SK-N-SH (cell line): ENCODE measurements around the gene NPFF. TPM values are rescaled to one million over a fixed set of nuclear protein-coding genes. Genes with fewer than 3 reads are reported as not detected.

ENCODE experiments used
- CTCF ChIA-PET: fragments of 300-600, 350-600 bp; formaldehyde crosslinking; extraction: SDS; loops from one replicate; lab custom pipeline; 2021; lab: Yijun Ruan, JAX
- POLR2A ChIA-PET: fragments of 350-600 bp; sonication (Branson Sonifier 250); formaldehyde crosslinking; extraction: SDS; loops from one replicate; lab custom pipeline; 2020; ENCODE audit warnings: antibody characterized with exemption, inconsistent platforms; lab: Yijun Ruan, JAX
- DNase-seq: peaks from one replicate; pipeline ENCODE4 v3.0.0; 2012
- H2AFZ ChIP-seq: fragments of 200-600 bp; sonication (generic); 2 replicates; pipeline ENCODE4 v1.8.1; 2016; ENCODE audit warnings: antibody characterized with exemption, mild to moderate bottlenecking, low read depth
- H3F3A ChIP-seq: fragments of 200-600 bp; sonication (generic); replicated peaks from 2 replicates; pipeline ENCODE3; 2016; ENCODE audit warnings: antibody characterized with exemption, mild to moderate bottlenecking; ENCODE audit not compliant: insufficient read depth
- H3K27ac ChIP-seq, 2 experiments: fragments of 200-500 bp in 1 of 2; fragments of 200-600 bp in 1 of 2; sonication (Bioruptor generic) in 1 of 2; sonication (generic), shearing (Covaris generic) in 1 of 2; 2 replicates each; pipeline versions ENCODE4 v1.5.1 to v1.6.1; 2014 to 2016; ENCODE audit warnings: low read depth in 2 of 2, inconsistent platforms in 1 of 2, low read length in 1 of 2, mild to moderate bottlenecking in 1 of 2, mixed read lengths in 1 of 2
- H3K27me3 ChIP-seq: fragments of 200-600 bp; sonication (generic), shearing (Covaris generic); 2 replicates; pipeline ENCODE4 v1.6.1; 2016; ENCODE audit warnings: mixed run types; ENCODE audit not compliant: insufficient read depth
- H3K36me3 ChIP-seq, 2 experiments: fragments of 200-500 bp in 1 of 2; fragments of 200-600 bp in 1 of 2; sonication (Bioruptor generic) in 1 of 2; sonication (generic) in 1 of 2; replicated peaks in 1 of 2; 2 replicates each; pipeline versions ENCODE3 to v1.5.1; 2014 to 2016; ENCODE audit warnings: low read length in 1 of 2, mild to moderate bottlenecking in 1 of 2; ENCODE audit not compliant: insufficient read depth in 2 of 2, control insufficient read depth in 1 of 2
- H3K4me1 ChIP-seq, 2 experiments: fragments of 200-500 bp in 1 of 2; fragments of 200-600 bp in 1 of 2; sonication (Bioruptor generic) in 1 of 2; sonication (generic), shearing (Covaris generic) in 1 of 2; 2 replicates each; pipeline versions ENCODE4 v1.5.1 to v1.6.1; 2014 to 2016; ENCODE audit warnings: low read depth in 1 of 2, low read length in 1 of 2, mixed run types in 1 of 2; ENCODE audit not compliant: insufficient read depth in 2 of 2, control insufficient read depth in 1 of 2
- H3K4me2 ChIP-seq: fragments of 200-600 bp; sonication (generic), shearing (Covaris generic); 2 replicates; pipeline ENCODE4 v1.6.1; 2017; ENCODE audit warnings: mixed run types
- H3K4me3 ChIP-seq, 2 experiments: fragments of 200-500 bp in 1 of 2; fragments of 200-600 bp in 1 of 2; sonication (Bioruptor generic) in 1 of 2; sonication (generic), shearing (Covaris generic) in 1 of 2; 2 replicates each; pipeline versions ENCODE4 v1.5.1 to v1.8.1; 2014 to 2016; ENCODE audit warnings: low read depth in 2 of 2, inconsistent platforms in 1 of 2, low read length in 1 of 2, mild to moderate bottlenecking in 1 of 2, mixed read lengths in 1 of 2, moderate library complexity in 1 of 2
- H3K79me2 ChIP-seq: fragments of 200-600 bp; sonication (generic); 2 replicates; pipeline ENCODE4 v1.8.1; 2017; ENCODE audit warnings: mild to moderate bottlenecking; ENCODE audit not compliant: insufficient read depth
- H3K9ac ChIP-seq: fragments of 200-600 bp; sonication (generic); 2 replicates; pipeline ENCODE4 v1.6.1; 2017; ENCODE audit warnings: mixed run types
- H3K9me2 ChIP-seq: fragments of 200-600 bp; sonication (generic); 2 replicates; pipeline ENCODE4 v1.6.1; 2017; ENCODE audit warnings: mixed run types
- H3K9me3 ChIP-seq: fragments of 200-600 bp; sonication (generic); 2 replicates; pipeline ENCODE4 v1.6.1; 2017; ENCODE audit warnings: mixed run types, mild to moderate bottlenecking, moderate library complexity
- H4K20me1 ChIP-seq: fragments of 200-600 bp; sonication (generic); 2 replicates; pipeline ENCODE4 v1.6.1; 2017; ENCODE audit warnings: mild to moderate bottlenecking, mixed run types; ENCODE audit not compliant: insufficient read depth
- CHD2 ChIP-seq: fragments of 150-350 bp; IDR thresholded peaks from 2 replicates; pipeline ENCODE4 v1.6.1; 2018; ENCODE audit warnings: low read length; ENCODE audit not compliant: partially characterized antibody
- CTCF ChIP-seq: fragments of 200-600 bp; sonication (generic); IDR thresholded peaks from 2 replicates; pipeline ENCODE4 v1.6.1; 2017; ENCODE audit warnings: antibody characterized with exemption, mild to moderate bottlenecking, moderate library complexity
- ELF1 ChIP-seq: IDR thresholded peaks from 2 replicates; pipeline ENCODE4 v1.4.0; 2012
- FOSL2 ChIP-seq: IDR thresholded peaks from 2 replicates; pipeline ENCODE4 v1.4.0; 2012; ENCODE audit warnings: low read depth, mild to moderate bottlenecking, moderate library complexity, borderline replicate concordance
- FOXJ3 ChIP-seq: sonication (generic); formaldehyde crosslinking; IDR thresholded peaks from 2 replicates; pipeline ENCODE4 v1.5.1; 2020; ENCODE audit warnings: mild to moderate bottlenecking, missing genetic modification reagents
- GATA2 ChIP-seq: sonication (generic); formaldehyde crosslinking; IDR thresholded peaks from 2 replicates; pipeline ENCODE4 v1.5.0; 2020; ENCODE audit warnings: mild to moderate bottlenecking, missing genetic modification reagents
- JUND ChIP-seq: IDR thresholded peaks from 2 replicates; pipeline ENCODE4 v1.4.0; 2012
- MAX ChIP-seq: IDR thresholded peaks from 2 replicates; pipeline ENCODE4 v1.4.0; 2012; ENCODE audit warnings: low read depth
- MEF2A ChIP-seq: IDR thresholded peaks from 2 replicates; pipeline ENCODE4 v1.4.0; 2012; ENCODE audit warnings: low read depth, borderline replicate concordance
- MXI1 ChIP-seq: IDR thresholded peaks from 2 replicates; pipeline ENCODE4 v1.6.1; 2012; ENCODE audit warnings: mild to moderate bottlenecking, low read depth, low read length, improper control_type of control experiment
- PBX3 ChIP-seq: IDR thresholded peaks from 2 replicates; pipeline ENCODE4; 2012
- RFX5 ChIP-seq: IDR thresholded peaks from 2 replicates; pipeline ENCODE4 v1.6.1; 2012; ENCODE audit warnings: mild to moderate bottlenecking, improper control_type of control experiment, low read length
- RXRA ChIP-seq: IDR thresholded peaks from 2 replicates; pipeline ENCODE4 v1.4.0; 2012; ENCODE audit warnings: low read depth, mild to moderate bottlenecking, borderline replicate concordance
- SIN3A ChIP-seq: IDR thresholded peaks from 2 replicates; pipeline ENCODE4 v1.6.1; 2012; ENCODE audit warnings: low read depth, mild to moderate bottlenecking, low read length, moderate library complexity, borderline replicate concordance
- TAF1 ChIP-seq: IDR thresholded peaks from 2 replicates; pipeline ENCODE4 v1.6.1; 2012; ENCODE audit warnings: low read depth, mild to moderate bottlenecking, low read length, moderate library complexity, borderline replicate concordance
- TCF12 ChIP-seq: IDR thresholded peaks from 2 replicates; pipeline ENCODE4 v1.4.0; 2012
- TEAD4 ChIP-seq: IDR thresholded peaks from 2 replicates; pipeline ENCODE4 v1.4.0; 2012; ENCODE audit warnings: mild to moderate bottlenecking, borderline replicate concordance; ENCODE audit not compliant: insufficient read depth
- YY1 ChIP-seq: IDR thresholded peaks from 2 replicates; pipeline ENCODE4 v1.4.0; 2012; ENCODE audit warnings: low read depth, mild to moderate bottlenecking
- ZBTB33 ChIP-seq: IDR thresholded peaks from 2 replicates; pipeline ENCODE4 v1.4.0; 2012; ENCODE audit warnings: low read depth, borderline replicate concordance
- WGBS: methylation state at CpG from one replicate; pipeline ENCODE4 v1.1.6; 2017; ENCODE audit warnings: low lambda C conversion rate; 5-methylcytosine and 5-hydroxymethylcytosine counted together
- polyA plus RNA-seq, 3 experiments: library from polyadenylated mRNA; depleted of rRNA; stranded (reverse); fragments of >200 nt; gene quantifications; 2 replicates each; pipeline ENCODE4 v1.2.3, GENCODE V29; 2012

Gene NPFF
- polyA plus RNA-seq, 1 of the 3 experiments (the other 2 are of a cell fraction), result 0.13 TPM

GRCh38 chr12:53532021-53532420 lies 24.7 kb upstream of the NPFF start:
- no peaks in the 10 kb centered on the region for H3K4me1 ChIP-seq
- no peak overlapping the region for H3K4me3 ChIP-seq
- no peaks in the 10 kb centered on the region; the same call in 1 of the 2 replicates for H3K79me2 ChIP-seq
- no peaks in the 10 kb centered on the region for H4K20me1 ChIP-seq
- CTCF ChIA-PET, result interaction anchor here (0.7 to 2.8 kb wide), 5 partner anchors 11 to 214 kb away, joined by 3 to 21 read pairs (median 5); partner anchors contain the start of gene ATP5MC2
- peaks cover 3% of the 10 kb centered on the region for H3F3A ChIP-seq
- WGBS, result 86% methylated on average over 3 of the region's 3 CpGs
- H3K9ac ChIP-seq, result no peak overlapping the region
- no peaks in the 10 kb centered on the region for H3K27me3 ChIP-seq
- DNase-seq, result no peak
- H2AFZ ChIP-seq, result no peak overlapping the region
- POLR2A ChIA-PET, result no interaction called here
- H3K9me3 ChIP-seq, result no peaks in the 10 kb centered on the region
- H3K4me2 ChIP-seq, result no peak overlapping the region
- H3K9me2 ChIP-seq, result no peaks in the 10 kb centered on the region
- no peak for TF ChIP-seq TAF1
- TF ChIP-seq TCF12, result no peak
- no peak for TF ChIP-seq FOSL2
- TF ChIP-seq GATA2, result no peak
- TF ChIP-seq FOXJ3 (CRISPR knock-in tag), result no peak
- TF ChIP-seq TEAD4, result no peak
- TF ChIP-seq CHD2, result no peak
- TF ChIP-seq CTCF, result no peak
- no peak for TF ChIP-seq SIN3A
- TF ChIP-seq JUND, result no peak
- no peak for TF ChIP-seq ELF1
- no peak for TF ChIP-seq MAX
- no peak for TF ChIP-seq MXI1
- TF ChIP-seq MEF2A, result no peak
- TF ChIP-seq ZBTB33, result no peak
- TF ChIP-seq RXRA, result no peak
- TF ChIP-seq YY1, result no peak
- no peak for TF ChIP-seq PBX3
- no peak for TF ChIP-seq RFX5
- no peak overlapping the region for H3K27ac ChIP-seq
- peaks cover 41 to 61% of the 10 kb centered on the region in 2 experiments for H3K36me3 ChIP-seq
